ENCODE results near the gene DPH2. TPM values are rescaled to one million over a fixed set of nuclear protein-coding genes. Genes with fewer than 3 reads are reported as not detected.

Gene DPH2
- total RNA-seq, 1 donor from 2014 or later: 9.5 TPM

DNA sequence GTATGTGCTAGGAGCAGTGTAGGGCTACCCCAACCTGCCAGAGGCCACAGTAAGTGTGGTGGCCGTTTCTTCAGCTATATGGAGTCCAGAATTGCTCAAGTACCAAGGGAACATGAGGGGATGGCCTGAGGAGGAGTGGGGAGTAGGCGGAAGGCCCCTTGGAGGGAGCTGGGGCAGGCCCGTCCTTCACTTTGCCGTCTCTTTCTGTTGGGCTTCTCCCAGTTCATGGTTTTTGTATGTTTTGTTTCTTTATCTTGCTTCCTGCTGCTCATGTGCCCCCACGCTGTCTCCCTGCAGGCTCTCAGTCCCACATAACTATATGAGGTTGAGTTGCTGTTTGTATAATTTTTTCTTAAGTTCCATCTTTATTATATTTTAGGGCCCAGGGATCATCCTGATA is 5.9 kb upstream of the DPH2 start:
- H3K9ac ChIP-seq: no peak overlapping the region
- TF ChIP-seq EZH2phosphoT487 (IDR thresholded peaks at IDR 0.05): no peak
- TF ChIP-seq, protein P1, sequence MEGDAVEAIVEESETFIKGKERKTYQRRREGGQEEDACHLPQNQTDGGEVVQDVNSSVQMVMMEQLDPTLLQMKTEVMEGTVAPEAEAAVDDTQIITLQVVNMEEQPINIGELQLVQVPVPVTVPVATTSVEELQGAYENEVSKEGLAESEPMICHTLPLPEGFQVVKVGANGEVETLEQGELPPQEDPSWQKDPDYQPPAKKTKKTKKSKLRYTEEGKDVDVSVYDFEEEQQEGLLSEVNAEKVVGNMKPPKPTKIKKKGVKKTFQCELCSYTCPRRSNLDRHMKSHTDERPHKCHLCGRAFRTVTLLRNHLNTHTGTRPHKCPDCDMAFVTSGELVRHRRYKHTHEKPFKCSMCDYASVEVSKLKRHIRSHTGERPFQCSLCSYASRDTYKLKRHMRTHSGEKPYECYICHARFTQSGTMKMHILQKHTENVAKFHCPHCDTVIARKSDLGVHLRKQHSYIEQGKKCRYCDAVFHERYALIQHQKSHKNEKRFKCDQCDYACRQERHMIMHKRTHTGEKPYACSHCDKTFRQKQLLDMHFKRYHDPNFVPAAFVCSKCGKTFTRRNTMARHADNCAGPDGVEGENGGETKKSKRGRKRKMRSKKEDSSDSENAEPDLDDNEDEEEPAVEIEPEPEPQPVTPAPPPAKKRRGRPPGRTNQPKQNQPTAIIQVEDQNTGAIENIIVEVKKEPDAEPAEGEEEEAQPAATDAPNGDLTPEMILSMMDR (IDR thresholded peaks at IDR 0.05): no peak
- no peak for TF ChIP-seq EZH2 (IDR thresholded peaks at IDR 0.05)
- no peaks in the 10 kb centered on the region for H3K4me1 ChIP-seq
- H3K4me3 ChIP-seq: no peak overlapping the region
- H3K27me3 ChIP-seq: no peaks in the 10 kb centered on the region
- no peaks in the 10 kb centered on the region for H3K4me1 Mint-ChIP-seq
- DNase-seq (ENCODE audit: low spot score): no peak
- peaks cover 12% of the 10 kb centered on the region for H3K36me3 Mint-ChIP-seq
- no peaks in the 10 kb centered on the region for H3K36me3 ChIP-seq
- no peaks in the 10 kb centered on the region for H3K9me3 ChIP-seq (ENCODE audit: low read depth)
- H3K9me3 Mint-ChIP-seq: no peaks in the 10 kb centered on the region
- no peak overlapping the region for H3K4me2 ChIP-seq
- no peaks in the 10 kb centered on the region for H4K20me1 ChIP-seq (ENCODE audit: low read depth)
- H3F3A ChIP-seq (ENCODE audit: low read depth): peaks cover 5% of the 10 kb centered on the region
- H2AFZ ChIP-seq (replicated peaks): no peak overlapping the region
- H3K79me2 ChIP-seq (ENCODE audit: low read depth): no peaks in the 10 kb centered on the region
- no peak overlapping the region for H3K27ac ChIP-seq
- H3K27ac Mint-ChIP-seq: no peak overlapping the region
- no peak overlapping the region for H3K4me3 Mint-ChIP-seq
- no peaks in the 10 kb centered on the region for H3K27me3 Mint-ChIP-seq (ENCODE audit: insufficient read depth, low read depth)

DNA sequence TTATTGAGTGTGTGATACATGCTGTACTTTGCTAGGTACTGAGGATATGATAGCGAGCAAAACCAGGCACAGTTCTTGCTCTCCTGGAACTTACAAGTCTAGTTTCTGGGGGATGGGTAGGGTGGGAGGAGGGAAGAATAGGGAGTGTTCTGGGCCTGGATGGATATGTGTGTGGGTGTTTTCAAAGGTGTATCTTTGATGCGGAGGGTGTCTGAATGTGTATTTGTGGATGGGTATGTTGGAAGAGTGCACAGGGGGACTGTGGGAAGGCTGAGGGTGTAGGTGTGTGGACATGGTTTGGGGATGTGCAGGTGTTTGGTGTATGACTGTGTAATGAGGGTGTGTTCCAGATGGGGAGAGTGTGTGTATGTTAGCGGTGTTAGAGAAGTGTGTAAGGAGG is 4.5 kb upstream of the DPH2 start:
- Mint-ChIP-seq H3K36me3 (peaks cover 12% of the 10 kb centered on the region), H3K27ac (no peak overlapping the region), H3K27me3 (ENCODE audit: insufficient read depth, low read depth) (no peaks in the 10 kb centered on the region), H3K4me1 (peaks cover 4% of the 10 kb centered on the region), H3K9me3 (no peaks in the 10 kb centered on the region), H3K4me3 (no peak overlapping the region)
- peaks cover 2% of the 10 kb centered on the region for H4K20me1 ChIP-seq (ENCODE audit: low read depth)
- no peaks in the 10 kb centered on the region for H3K9me3 ChIP-seq (ENCODE audit: low read depth)
- no peak overlapping the region for H3K9ac ChIP-seq
- H3K27ac ChIP-seq: no peak overlapping the region
- no peak for TF ChIP-seq EZH2phosphoT487 (IDR thresholded peaks at IDR 0.05)
- TF ChIP-seq, protein P1 (IDR thresholded peaks at IDR 0.05): no peak
- no peak for TF ChIP-seq EZH2 (IDR thresholded peaks at IDR 0.05)
- H2AFZ ChIP-seq (replicated peaks): no peak overlapping the region
- H3K4me2 ChIP-seq: no peak overlapping the region
- H3K27me3 ChIP-seq: no peaks in the 10 kb centered on the region
- no peak for DNase-seq (ENCODE audit: low spot score)
- H3K4me3 ChIP-seq: no peak overlapping the region
- H3K36me3 ChIP-seq: no peaks in the 10 kb centered on the region
- H3K4me1 ChIP-seq: no peaks in the 10 kb centered on the region
- peaks cover 9% of the 10 kb centered on the region for H3F3A ChIP-seq (ENCODE audit: low read depth)
- H3K79me2 ChIP-seq (ENCODE audit: low read depth): peaks cover 3% of the 10 kb centered on the region

DNA sequence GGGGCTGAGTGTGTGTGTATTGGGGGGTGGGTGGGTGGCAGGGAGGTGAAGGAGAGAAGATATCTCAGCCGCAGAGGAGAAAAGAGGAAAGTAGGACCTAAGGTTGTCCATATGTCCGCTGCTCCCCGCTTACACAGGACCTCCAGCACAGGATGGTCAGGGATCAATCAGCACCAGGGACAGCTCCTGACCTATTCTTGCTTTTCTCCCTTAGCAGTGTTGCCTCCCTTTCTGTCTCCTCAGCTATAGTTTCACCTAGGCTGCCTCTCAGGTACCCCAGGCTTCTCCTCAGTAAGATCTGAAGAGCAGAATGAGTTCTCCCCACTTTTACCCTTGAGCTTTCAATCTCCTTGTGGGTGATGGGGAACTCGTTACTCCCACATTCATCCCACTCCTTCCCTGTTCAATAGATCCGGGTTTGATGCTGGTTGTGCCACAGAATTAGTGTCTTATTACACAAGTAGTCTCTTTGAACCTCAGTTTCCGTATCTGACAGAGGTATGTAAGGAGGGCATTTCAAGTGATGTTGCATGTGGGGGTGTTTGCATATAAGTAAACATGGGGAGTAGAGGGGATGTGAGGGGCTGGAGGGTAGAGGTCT is 1.4 kb upstream of the DPH2 start:
- H3K4me1 Mint-ChIP-seq: peaks cover 13% of the 10 kb centered on the region
- Histone ChIP-seq H3K27me3 (no peaks in the 10 kb centered on the region), H3K9me3 (ENCODE audit: low read depth) (no peaks in the 10 kb centered on the region), H3F3A (ENCODE audit: low read depth) (peaks cover 14% of the 10 kb centered on the region), H2AFZ (replicated peaks) (no peak overlapping the region), H3K9ac (no peak overlapping the region), H3K4me3 (no peak overlapping the region), H3K36me3 (no peaks in the 10 kb centered on the region), H3K27ac (no peak overlapping the region), H3K4me2 (no peak overlapping the region), H3K4me1 (peaks cover 3% of the 10 kb centered on the region), H3K79me2 (ENCODE audit: low read depth) (peaks cover 11% of the 10 kb centered on the region), H4K20me1 (ENCODE audit: low read depth) (peaks cover 4% of the 10 kb centered on the region)
- no peaks in the 10 kb centered on the region for H3K9me3 Mint-ChIP-seq
- H3K27me3 Mint-ChIP-seq (ENCODE audit: insufficient read depth, low read depth): no peaks in the 10 kb centered on the region
- H3K4me3 Mint-ChIP-seq: peak overlapping the region; percentile 27
- TF ChIP-seq EZH2phosphoT487 (IDR thresholded peaks at IDR 0.05) (no peak), EZH2 (IDR thresholded peaks at IDR 0.05) (no peak)
- TF ChIP-seq, protein P1 (IDR thresholded peaks at IDR 0.05): no peak
- no peak overlapping the region for H3K27ac Mint-ChIP-seq
- H3K36me3 Mint-ChIP-seq: peaks cover 7% of the 10 kb centered on the region
- peak; percentile 83 for DNase-seq (ENCODE audit: low spot score)

Measured in neural progenitor cell (in vitro differentiated cells).